Progenitor cell of endocrine pancreas (in vitro differentiated cells): Measurements from ENCODE around the gene MYH14. TPM values are rescaled to one million over a fixed set of nuclear protein-coding genes. Genes with fewer than 3 reads are reported as not detected.

ENCODE experiments used
- DNase-seq: peaks from one replicate; pipeline ENCODE4 v3.0.0; 2021; ENCODE audit warnings: low spot score; ENCODE audit not compliant: unreplicated experiment
- H3K27ac Mint-ChIP-seq: 2 replicates; pipeline ENCODE4 v1.8.0; 2021; ENCODE audit warnings: mild to moderate bottlenecking, moderate library complexity, mixed read lengths
- H3K27me3 Mint-ChIP-seq: 2 replicates; pipeline ENCODE4 v1.8.0; 2021; ENCODE audit warnings: mixed read lengths
- H3K36me3 Mint-ChIP-seq: 2 replicates; pipeline ENCODE4 v1.8.0; 2022; ENCODE audit warnings: mixed read lengths; ENCODE audit not compliant: insufficient read depth
- H3K4me1 Mint-ChIP-seq: 2 replicates; pipeline ENCODE4 v1.8.0; 2021; ENCODE audit warnings: low read depth, mixed read lengths
- H3K4me3 Mint-ChIP-seq: 2 replicates; pipeline ENCODE4 v1.8.0; 2021; ENCODE audit warnings: low read depth, mild to moderate bottlenecking, moderate library complexity, mixed read lengths
- H3K9me3 Mint-ChIP-seq: 2 replicates; pipeline ENCODE4 v1.8.0; 2021; ENCODE audit warnings: low read depth, mixed read lengths
- total RNA-seq: library from RNA; stranded (reverse); gene quantifications from 2 replicates; pipeline ENCODE4 v1.2.1, GENCODE V29; 2021
- TF ChIP-seq, protein P1 (sequence below): fragments of 200-600 bp; sonication (generic); IDR thresholded peaks from one replicate; pipeline ENCODE4 v1.5.0; 2021; ENCODE audit warnings: antibody characterized with exemption, mild to moderate bottlenecking; ENCODE audit not compliant: unreplicated experiment

The MYH14 gene
- total RNA-seq, 1 donor from 2014 or later, result 65.9 TPM

DNA sequence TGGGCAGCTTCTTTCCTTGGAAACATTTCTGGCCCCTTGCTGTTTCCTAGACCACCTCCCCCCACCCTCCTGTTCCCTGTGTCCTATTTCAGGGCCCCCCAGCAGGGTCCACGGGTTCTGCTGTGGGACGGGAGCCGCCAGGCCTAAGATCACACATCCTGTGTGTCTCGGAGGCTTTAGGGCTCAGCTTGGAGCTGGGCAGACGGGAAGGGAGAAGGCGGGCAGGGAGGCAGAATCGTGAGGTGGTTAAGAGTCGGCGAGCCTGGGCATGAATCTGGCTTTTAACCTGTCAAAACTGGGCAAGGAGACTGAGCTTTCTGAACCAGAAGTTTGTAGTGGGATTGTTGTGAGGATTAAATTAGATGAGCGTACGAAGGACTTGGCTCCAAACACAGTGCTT lies 120.9 kb downstream of the MYH14 start:
- DNase-seq, result no peak
- H3K27me3 Mint-ChIP-seq, result peaks cover 25% of the 10 kb centered on the region
- TF ChIP-seq, protein P1, sequence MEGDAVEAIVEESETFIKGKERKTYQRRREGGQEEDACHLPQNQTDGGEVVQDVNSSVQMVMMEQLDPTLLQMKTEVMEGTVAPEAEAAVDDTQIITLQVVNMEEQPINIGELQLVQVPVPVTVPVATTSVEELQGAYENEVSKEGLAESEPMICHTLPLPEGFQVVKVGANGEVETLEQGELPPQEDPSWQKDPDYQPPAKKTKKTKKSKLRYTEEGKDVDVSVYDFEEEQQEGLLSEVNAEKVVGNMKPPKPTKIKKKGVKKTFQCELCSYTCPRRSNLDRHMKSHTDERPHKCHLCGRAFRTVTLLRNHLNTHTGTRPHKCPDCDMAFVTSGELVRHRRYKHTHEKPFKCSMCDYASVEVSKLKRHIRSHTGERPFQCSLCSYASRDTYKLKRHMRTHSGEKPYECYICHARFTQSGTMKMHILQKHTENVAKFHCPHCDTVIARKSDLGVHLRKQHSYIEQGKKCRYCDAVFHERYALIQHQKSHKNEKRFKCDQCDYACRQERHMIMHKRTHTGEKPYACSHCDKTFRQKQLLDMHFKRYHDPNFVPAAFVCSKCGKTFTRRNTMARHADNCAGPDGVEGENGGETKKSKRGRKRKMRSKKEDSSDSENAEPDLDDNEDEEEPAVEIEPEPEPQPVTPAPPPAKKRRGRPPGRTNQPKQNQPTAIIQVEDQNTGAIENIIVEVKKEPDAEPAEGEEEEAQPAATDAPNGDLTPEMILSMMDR, result no peak
- H3K4me1 Mint-ChIP-seq, result peaks cover 19% of the 10 kb centered on the region
- H3K36me3 Mint-ChIP-seq, result peaks cover 1% of the 10 kb centered on the region
- H3K27ac Mint-ChIP-seq, result no peak overlapping the region
- no peak overlapping the region for H3K4me3 Mint-ChIP-seq
- no peaks in the 10 kb centered on the region for H3K9me3 Mint-ChIP-seq

DNA sequence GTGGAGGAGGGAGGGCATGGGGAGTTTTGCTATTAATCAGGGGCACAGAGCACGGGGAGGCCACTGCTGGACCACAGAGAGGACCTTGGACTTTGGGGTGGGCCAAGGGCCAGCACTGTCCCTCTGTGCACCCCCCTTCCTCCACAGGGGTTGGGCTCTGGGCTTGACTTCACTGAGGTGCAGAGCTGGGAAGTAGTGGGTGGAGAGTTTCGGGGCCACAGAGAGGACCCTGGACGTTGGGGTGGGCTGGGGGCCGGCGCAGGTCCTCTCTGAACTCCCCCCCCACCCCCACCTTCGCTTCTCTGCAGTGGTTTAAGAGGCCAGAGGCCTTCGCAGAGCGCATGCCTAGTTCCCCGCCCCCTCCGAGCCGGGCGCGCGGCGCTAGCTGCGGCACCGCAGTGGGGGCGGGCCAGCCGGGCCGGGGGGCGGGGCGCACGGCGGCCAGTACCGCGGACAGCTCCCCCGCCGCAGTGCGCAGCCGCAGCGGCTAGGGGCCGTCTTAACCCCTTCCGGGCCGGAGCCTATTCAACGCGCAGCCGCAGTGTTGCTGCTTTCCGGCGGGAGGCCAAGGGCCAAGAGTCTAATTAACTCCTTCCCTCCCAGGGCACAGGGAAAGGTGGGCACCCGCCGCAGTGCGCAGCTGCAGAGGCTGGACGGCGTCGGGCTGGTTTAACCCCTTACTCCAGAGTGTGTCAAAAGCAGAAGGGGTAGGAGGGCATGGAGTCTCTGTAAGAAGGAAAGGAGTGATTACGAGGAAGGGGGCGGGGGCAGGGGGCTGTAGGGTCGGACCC lies 122.1 kb downstream of the MYH14 start:
- Mint-ChIP-seq H3K27ac (no peak overlapping the region), H3K4me1 (peaks cover 28% of the 10 kb centered on the region), H3K27me3 (peaks cover 28% of the 10 kb centered on the region), H3K9me3 (peaks cover 4% of the 10 kb centered on the region), H3K36me3 (peaks cover 1% of the 10 kb centered on the region), H3K4me3 (peak overlapping the region; percentile 57)
- peak; percentile 84 for DNase-seq
- TF ChIP-seq, protein P1, result no peak

DNA sequence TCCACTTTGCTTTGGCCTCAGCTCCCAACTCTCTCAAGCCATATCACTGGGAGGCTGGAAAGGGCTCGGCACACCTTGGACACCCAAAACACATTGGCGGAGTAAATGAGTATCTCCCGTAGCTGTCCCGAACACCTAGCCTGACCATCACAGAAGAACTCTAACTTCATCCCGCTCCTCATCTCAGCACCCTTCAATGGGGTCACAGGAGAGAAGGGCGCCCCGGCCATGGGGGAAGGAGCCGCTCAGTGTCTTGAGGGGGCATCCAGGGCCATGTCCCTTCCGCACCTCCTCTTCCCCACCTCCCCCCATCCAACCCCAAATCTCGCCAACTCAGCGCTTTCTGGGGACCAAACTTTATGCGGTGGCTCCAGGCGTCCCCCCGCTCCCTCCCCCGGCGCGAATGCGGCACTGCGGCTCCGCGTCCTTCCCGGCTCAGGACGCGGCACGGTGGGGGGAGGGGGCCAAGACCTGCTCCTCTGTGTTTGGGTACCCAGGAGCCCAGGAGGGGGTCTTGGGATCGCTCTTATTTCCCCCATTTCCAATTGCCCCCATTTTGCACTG lies 122.8 kb downstream of the MYH14 start:
- DNase-seq, result no peak
- TF ChIP-seq, protein P1, result no peak
- H3K4me3 Mint-ChIP-seq, result no peak overlapping the region
- H3K36me3 Mint-ChIP-seq, result peaks cover 1% of the 10 kb centered on the region
- peaks cover 4% of the 10 kb centered on the region for H3K9me3 Mint-ChIP-seq
- peaks cover 30% of the 10 kb centered on the region for H3K4me1 Mint-ChIP-seq
- peaks cover 28% of the 10 kb centered on the region for H3K27me3 Mint-ChIP-seq
- no peak overlapping the region for H3K27ac Mint-ChIP-seq

DNA sequence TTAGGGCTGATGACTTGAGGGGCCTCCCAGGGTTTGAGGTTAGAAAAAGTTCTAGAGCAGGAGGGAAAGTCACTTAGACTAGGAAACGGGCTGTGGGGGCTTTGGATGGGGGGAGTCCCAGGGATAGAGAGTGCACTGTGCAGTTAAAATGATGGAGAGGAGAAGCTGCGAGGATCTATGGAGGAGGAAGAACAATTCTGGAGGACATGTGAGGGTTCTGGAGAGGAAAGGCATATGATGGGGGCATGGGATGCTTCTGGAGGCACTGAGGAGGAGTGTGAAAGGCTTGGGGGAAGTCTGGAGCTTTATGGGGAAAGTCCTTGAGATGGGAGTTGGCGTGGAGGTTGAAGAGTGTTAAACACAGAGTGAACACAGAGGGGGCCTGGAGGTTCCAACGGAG lies 123.6 kb downstream of the MYH14 start:
- peaks cover 37% of the 10 kb centered on the region for H3K4me1 Mint-ChIP-seq
- peak overlapping the region; percentile 12 for H3K27ac Mint-ChIP-seq
- TF ChIP-seq, protein P1, result no peak
- no peak for DNase-seq
- peaks cover 1% of the 10 kb centered on the region for H3K36me3 Mint-ChIP-seq
- peaks cover 4% of the 10 kb centered on the region for H3K9me3 Mint-ChIP-seq
- peaks cover 32% of the 10 kb centered on the region for H3K27me3 Mint-ChIP-seq
- H3K4me3 Mint-ChIP-seq, result peak overlapping the region; percentile 49

DNA sequence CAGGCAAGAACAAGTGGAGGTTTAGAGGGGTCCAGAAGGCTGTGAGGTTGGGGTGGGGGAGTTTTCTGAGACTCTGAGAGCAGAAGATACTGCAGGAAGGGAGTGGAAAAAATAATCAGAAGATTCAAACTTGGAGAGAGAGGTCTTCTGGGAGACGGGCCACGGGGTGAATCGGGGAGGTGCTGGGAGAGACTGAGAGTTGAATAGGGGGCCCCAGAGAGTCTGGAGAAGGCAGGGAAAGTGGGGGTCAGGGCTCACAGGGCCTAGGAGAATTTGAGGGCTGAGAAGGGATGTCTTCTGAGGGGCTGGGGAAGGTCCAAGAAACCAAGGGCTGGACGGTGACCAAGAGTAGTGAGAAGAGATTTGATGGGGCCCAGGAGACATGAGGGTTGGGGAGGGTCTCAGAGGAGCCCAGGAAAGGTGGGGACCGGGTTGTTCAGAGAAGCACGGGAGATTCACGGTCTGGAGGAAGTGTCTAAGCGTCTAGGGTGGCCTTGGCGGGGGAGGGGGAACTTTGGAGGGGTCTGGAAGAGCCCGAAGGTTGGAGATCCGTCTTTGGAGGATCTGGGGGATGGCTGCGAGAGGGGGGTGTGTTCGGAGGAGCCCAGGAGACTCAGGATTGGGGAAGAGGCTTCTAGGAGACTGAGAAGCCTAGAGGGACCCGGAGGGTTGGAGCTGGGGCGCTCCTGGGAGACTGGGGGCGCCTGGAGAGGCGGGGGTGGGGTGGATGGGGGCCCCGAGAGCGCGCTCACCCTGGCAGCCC lies 124.2 kb downstream of the MYH14 start:
- Mint-ChIP-seq H3K27ac (no peak overlapping the region), H3K9me3 (peaks cover 4% of the 10 kb centered on the region), H3K4me1 (peaks cover 43% of the 10 kb centered on the region), H3K27me3 (peaks cover 27% of the 10 kb centered on the region), H3K36me3 (peaks cover 1% of the 10 kb centered on the region), H3K4me3 (peak overlapping the region; percentile 49)
- DNase-seq, result no peak
- TF ChIP-seq, protein P1, result no peak
